GM19397 (cell line): Measurements from ENCODE around the gene DBNDD1.
"Not testable (repeated sequence)": the region's sequence is repeated elsewhere in the genome, so short reads cannot be mapped to it uniquely, and the experiment has no call there.

Source experiments
- ATAC-seq: cut with Tn5 transposase; IDR thresholded peaks from one replicate; pipeline ENCODE4 v1.9.1; 2021; ENCODE audit warnings: mild to moderate bottlenecking, moderate library complexity; ENCODE audit not compliant: unreplicated experiment

DBNDD1 gene

DNA sequence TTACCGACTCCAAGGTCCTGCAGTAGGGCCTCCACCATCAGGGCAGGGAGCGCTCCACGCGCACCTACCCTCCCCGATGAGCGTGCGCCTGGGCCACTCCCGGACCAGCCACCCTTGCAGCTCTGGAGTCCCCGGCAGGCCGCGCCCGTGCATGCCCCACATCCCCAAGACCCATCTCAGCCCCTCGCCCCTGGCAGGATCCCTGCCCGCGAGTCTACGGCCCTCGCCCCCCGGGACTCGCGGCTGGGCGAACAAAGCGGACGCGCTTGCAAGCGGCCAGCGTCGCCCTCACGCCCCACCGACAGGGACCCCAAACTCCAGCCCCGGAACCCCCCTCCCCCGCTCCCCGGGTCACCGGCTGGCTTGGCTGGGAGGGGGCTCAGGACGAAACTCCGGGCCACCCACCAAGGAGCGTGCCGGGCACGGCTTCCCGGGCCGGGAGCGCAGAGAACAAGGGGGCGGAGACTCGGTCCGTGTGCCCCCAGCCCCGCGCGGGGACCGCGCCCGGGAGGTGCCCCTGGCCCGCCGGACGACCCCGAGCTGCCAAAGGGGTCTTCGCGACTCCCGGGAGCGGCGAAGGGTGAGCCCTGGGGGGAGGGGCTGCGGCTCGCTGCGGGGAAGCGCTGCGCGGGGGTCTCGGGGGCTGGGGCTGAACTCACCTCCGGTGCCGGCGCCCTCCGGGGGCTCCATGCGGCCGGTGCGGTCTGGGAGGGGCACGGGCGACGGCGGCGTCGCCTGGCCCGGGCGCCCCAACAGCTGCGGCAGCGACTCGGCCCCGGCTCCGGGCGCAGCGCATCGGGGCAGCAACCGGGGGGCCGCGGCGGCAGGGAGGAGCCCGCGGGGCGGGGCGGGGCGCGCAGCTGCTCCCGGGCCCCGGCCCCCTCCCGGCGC, at the start of gene DBNDD1:
DBNDD1 (minus strand) TSS at position 805 of the 891 bp plus-strand sequence; CDS start at position 690, 115 bp downstream.
- no peak for ATAC-seq

GRCh38 chr16:90061437-90061836, 42.2 kb upstream of the DBNDD1 start:
- no peak for ATAC-seq

- ATAC-seq = no peak
These were observed 38.5 kb upstream of the DBNDD1 start for GRCh38 chr16:90057738-90058173.

DNA sequence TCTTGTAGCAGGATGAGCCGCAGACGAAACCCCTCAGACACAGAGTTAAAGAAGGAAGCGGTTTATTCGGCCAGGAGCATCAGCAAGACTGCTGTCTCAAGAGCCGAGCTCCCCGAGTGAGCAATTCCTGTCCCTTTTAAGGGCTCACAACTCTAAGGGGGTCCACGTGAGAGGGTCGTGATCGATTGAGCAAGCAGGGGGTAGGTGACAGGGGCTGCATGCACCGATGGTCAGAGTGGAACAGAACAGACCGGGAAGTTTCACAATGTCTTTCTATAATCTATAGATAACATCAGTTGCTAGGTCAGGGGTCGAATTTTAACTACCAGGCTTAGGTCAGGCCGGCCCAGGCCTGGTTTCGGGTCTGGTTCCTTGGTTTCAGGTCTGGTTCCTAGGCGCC, 37.3 kb upstream of the DBNDD1 start:
- not testable (repeated sequence) for ATAC-seq

GRCh38 chr16:90055371-90055770, 36.1 kb upstream of the DBNDD1 start:
- ATAC-seq = no peak

DNA sequence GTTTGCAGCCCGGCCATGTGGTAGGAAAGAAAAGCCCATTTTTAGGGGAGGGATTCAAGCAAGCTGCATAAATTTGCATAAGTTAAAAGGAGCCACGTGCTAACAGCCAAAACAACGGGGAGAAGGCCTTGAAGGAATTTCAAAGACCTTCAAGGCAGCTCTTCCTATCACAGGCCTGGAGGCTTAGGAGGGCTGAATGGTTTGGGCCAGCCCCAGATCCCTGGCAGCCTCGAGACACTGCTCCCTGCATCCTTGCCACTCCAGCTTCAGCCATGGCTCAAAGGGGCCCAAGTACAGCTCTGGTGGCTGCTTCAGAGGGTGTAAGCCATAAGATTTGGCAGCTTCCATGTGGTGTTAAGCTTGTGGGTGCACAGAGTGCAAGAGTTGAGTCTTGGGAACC, 35.3 kb upstream of the DBNDD1 start:
- no peak for ATAC-seq

DNA sequence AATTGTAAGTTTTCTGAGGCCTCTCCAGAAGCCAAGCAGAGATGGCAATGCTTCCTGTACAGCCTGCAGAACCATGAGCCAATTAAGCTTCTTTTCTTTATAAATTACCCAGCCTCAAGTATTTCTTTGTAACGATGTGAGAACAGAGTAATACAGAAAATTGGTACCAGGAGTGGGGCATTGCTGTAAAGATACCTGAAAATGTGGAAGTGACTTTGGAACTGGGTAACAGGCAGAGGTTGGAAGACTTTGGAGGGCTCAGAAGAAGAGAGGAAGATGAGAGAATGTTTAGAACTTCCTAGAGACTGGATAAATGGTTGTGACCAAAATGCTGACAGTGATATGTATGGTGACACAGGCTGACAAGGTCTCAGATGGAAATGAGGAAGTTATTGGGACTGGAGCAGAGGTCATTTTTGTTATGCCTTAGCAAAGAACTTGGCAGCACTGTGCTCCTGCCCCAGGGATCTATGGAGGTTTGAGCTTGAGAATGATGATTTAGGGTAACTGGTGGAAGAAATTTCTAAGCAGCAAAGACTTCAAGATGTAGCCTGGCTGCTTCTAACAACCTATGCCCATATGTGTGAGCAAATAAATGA, 34.7 kb upstream of the DBNDD1 start:
- ATAC-seq = no peak

GRCh38 chr16:90050969-90051368, 31.7 kb upstream of the DBNDD1 start:
- no peak for ATAC-seq

DNA sequence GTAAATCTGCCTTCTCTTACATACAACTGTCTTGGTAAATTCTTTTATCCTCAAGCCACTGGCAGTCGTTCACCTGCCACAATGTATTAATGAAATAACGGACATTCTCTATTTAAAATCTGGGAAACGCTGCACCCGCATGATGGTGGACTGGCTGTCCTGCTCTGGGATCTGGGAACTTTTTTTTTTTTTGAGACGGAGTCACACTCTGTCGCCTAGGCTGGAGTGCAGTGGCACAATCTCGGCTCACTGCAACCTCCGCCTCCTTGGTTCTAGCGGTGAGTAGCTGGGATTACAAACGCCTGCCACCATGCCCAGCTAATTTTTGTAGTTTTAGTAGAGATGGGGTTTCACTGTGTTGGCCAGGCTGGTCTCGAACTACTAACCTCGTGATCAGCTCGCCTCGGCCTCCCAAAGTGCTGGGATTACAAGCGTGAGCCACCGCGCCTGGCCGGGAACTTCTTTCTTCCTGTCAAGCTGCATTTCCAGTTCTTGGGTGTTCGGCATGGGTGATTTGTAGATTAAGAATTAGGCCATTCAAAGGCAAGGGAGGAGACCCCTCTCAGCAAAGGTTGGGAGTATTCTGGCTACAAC, 29.6 kb upstream of the DBNDD1 start:
- ATAC-seq = no peak

DNA sequence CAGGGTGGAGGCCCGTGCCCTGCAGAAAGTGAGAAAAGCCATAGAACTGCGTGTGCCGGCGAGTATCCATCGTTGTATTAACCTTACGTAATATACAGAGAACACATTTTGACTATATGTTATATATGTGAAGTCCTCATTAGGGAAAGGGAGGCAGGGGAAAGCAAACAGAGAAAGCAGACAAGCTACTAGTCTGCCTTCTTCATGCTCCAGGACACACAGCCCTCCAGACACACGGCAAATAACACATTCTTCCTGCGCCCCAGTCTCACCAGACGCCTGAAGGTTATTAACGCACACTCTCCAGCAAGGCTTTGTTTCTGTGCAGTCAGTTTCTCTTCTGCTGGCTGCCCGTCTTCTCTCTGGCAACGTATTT, 29.1 kb upstream of the DBNDD1 start:
- ATAC-seq = no peak

DNA sequence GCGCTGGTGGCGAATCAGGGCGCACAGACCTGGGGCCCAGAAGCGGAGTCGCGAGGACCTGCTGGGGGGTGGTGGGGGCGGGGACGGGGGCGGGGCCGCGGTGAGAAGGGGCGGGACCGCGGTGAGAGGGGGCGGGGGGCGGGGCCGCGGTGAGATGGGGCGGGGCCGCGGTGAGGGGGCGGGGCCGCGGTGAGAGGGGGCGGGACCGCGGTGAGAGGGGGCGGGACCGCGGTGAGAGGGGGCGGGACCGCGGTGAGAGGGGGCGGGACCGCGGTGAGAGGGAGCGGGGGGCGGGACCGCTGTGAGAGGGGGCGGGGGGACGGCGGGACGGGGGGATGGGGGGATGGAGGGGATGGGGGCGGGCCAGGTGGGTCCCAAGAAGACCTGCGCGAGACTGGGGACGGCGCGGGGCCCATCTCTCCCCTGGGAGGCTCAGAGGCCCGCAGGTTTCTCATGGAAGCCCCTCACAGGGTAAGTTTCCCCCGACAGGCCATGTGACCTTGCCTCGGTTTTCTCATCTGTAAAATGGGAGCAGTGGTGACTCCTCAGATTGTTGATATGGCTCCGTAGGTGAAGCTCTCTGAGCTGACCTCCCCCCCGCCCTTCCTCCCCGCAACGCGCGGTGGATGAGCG, 28.6 kb upstream of the DBNDD1 start:
- no peak for ATAC-seq

DNA sequence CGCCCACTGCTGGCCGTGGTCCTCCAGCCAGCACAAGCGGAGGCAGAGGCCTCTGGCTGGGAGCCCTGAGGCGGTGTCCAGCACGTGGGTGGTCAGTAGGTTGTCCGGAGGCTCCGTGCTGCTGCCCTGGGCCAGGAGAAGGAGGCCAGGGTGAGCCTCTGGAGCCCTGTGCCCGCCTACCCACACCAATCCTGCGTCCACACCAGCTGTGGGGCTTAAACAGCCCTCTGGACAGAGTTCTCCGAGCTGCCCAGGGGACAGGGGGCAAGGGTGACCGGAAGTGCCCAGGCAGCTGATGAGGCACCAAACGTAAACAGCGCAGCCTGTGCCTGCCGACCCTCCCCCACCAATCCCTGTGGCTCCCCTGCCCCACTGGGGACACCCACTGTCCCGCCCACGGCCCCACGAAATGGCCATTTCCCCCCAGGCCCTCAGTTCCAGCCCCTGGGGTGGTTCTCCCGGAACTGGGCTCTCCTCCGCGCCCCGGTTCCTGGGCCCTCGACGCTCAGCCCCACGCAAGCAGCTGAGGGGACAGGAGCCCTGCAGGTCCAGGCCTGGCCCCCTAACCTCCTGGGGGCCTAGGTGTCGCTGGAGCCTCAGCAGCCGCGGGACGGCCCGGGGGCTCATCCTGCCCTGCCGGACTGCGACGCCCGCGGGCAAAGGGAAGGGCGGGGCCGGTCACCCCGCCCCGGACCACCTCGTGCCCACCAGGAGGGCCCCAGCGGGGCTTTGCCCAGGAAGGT, 27.9 kb upstream of the DBNDD1 start:
- ATAC-seq = no peak

- no peak for ATAC-seq
These were observed 27.1 kb upstream of the DBNDD1 start for GRCh38 chr16:90046122-90046970.

DNA sequence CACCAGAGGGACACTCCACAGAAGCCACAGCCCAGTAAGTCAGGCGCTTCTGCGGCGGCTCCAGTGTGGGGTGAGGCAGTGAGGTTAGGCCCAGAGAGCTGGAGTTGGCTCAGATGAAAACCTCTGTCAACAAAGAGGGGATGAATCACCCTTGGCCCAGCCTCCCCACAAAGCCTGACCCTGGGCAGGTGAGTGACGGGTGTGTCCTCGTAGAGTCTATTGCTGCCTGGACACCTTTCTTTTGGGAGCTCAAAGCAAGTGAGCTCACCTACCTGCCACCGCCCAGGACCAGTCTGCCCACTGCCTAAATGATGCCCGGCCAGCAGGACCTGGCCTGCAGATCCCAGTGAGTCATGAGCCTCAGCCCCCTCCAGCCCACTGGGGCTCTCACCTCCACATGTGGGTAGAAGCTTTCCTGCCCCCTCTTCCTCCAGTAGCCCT, 24.9 kb upstream of the DBNDD1 start:
- ATAC-seq = no peak

DNA sequence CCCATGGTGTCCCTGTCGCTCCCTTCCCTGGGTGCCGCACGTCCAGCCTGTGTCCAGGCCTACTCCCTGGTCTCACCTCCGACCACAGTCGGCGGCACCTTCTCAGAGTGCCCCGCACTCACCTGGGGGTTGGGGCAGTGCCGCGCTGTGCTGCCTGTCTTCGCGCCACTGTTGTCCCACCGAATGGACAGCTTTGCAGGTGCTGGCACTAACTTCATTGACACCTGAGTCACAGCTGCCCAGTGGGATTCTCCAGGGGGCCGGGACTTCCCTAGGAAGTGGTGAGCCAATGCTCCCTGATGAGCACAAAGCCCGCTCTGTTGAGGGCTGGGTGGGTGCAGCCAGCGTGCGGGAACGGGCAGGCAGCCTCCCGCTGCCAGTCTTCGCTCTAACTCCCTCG, 24.3 kb upstream of the DBNDD1 start:
- no peak for ATAC-seq

DNA sequence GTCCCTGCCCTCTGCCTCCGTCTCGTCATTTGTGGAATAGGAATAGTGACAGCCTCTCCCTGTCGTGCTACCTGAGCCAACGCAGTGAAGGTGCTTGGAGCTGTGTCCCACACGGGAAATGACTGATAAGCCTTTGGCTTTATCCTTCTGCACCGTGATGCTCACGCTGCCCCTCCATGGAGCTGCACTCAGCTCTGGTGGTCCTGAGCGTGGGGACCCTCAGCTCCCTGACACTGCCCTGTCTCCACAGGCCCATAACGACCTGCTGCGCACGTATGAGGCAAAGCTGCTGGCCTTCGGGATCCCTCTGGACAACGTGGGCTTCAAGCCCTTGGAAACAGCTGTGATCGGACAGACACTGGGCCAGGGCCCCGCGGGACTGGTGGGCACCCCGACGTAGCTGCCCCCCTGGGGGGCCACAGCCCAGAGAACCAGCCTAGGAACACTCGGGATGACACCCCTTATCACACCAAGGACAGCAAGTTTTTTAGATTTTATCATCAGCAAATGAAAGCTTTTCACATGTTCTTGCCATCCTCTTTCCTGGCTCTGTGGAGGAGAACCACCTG, 23.8 kb upstream of the DBNDD1 start:
- ATAC-seq = no peak

- ATAC-seq = no peak
These were observed 22.7 kb upstream of the DBNDD1 start for GRCh38 chr16:90041896-90042473.

- no peak for ATAC-seq
These were observed 21.1 kb upstream of the DBNDD1 start for GRCh38 chr16:90040152-90041023.
